ENCODE data around the gene RHBDF2. TPM values are rescaled to one million over a fixed set of nuclear protein-coding genes. Genes with fewer than 3 reads are reported as not detected.

The RHBDF2 gene
- total and polyA plus RNA-seq, 8 donors = 7.5 to 61.7 (median 11.0) TPM

GRCh38 chr17:76440751-76441362 is 60.4 kb downstream of the RHBDF2 start:
- no peaks in the 10 kb centered on the region for H3K36me3 ChIP-seq
- H3K9me3 ChIP-seq = no peaks in the 10 kb centered on the region
- TF ChIP-seq CTCF (IDR thresholded peaks at IDR 0.05) = no peak
- no peak overlapping the region for H3K4me3 ChIP-seq
- ATAC-seq (no peak), DNase-seq (no peak)
- no peak overlapping the region for H3K27ac ChIP-seq
- H3K4me1 ChIP-seq = peaks cover 0 to 20% of the 10 kb centered on the region in 2 donors
- intact Hi-C loops (cut with DNase I) = no loop called here
- no peaks in the 10 kb centered on the region for H3K27me3 ChIP-seq

- Histone ChIP-seq H3K9me3 (no peaks in the 10 kb centered on the region), H3K4me3 (no peak overlapping the region), H3K36me3 (no peaks in the 10 kb centered on the region), H3K4me1 (peaks cover 0 to 14% of the 10 kb centered on the region in 2 donors), H3K27ac (no peak overlapping the region), H3K27me3 (no peaks in the 10 kb centered on the region)
- no peak for TF ChIP-seq CTCF (IDR thresholded peaks at IDR 0.05)
- intact Hi-C loops (cut with DNase I) = no loop called here
- DNase-seq (no peak), ATAC-seq (no peak)
Measured at GRCh38 chr17:76439314-76439928, 61.8 kb downstream of the RHBDF2 start.

- intact Hi-C loops (cut with DNase I) = no loop called here
- no peak overlapping the region for H3K27ac ChIP-seq
- ATAC-seq (no peak), DNase-seq (no peak)
- no peaks in the 10 kb centered on the region for H3K27me3 ChIP-seq
- H3K9me3 ChIP-seq = no peaks in the 10 kb centered on the region
- H3K36me3 ChIP-seq = no peaks in the 10 kb centered on the region
- no peak overlapping the region for H3K4me3 ChIP-seq
- TF ChIP-seq CTCF (IDR thresholded peaks at IDR 0.05) = no peak
- peaks cover 0 to 12% of the 10 kb centered on the region in 2 donors for H3K4me1 ChIP-seq
Measured at GRCh38 chr17:76438906-76439305, 62.3 kb downstream of the RHBDF2 start.

GRCh38 chr17:76437467-76438402 is 63.5 kb downstream of the RHBDF2 start:
- DNase-seq = no peak
- H3K4me1 ChIP-seq = peaks cover 0 to 12% of the 10 kb centered on the region in 2 donors
- TF ChIP-seq CTCF (IDR thresholded peaks at IDR 0.05) = no peak
- no peaks in the 10 kb centered on the region for H3K36me3 ChIP-seq
- no peaks in the 10 kb centered on the region for H3K9me3 ChIP-seq
- H3K4me3 ChIP-seq = no peak overlapping the region
- H3K27ac ChIP-seq = no peak overlapping the region
- no peak for ATAC-seq
- no peaks in the 10 kb centered on the region for H3K27me3 ChIP-seq
- intact Hi-C loops (cut with DNase I) = no loop called here

GRCh38 chr17:76435751-76436150 is 65.5 kb downstream of the RHBDF2 start:
- Histone ChIP-seq H3K9me3 (no peaks in the 10 kb centered on the region), H3K36me3 (no peaks in the 10 kb centered on the region), H3K27ac (no peak overlapping the region), H3K27me3 (no peaks in the 10 kb centered on the region), H3K4me3 (no peak overlapping the region), H3K4me1 (peaks cover 0 to 10% of the 10 kb centered on the region in 2 donors)
- no peak for DNase-seq
- intact Hi-C loops (cut with DNase I) = no loop called here
- no peak for TF ChIP-seq CTCF (IDR thresholded peaks at IDR 0.05)
- no peak for ATAC-seq
